Ureter (tissue), 1 donor: ENCODE measurements around the gene GP5. TPM values are rescaled to one million over a fixed set of nuclear protein-coding genes. Genes with fewer than 3 reads are reported as not detected.

Experiments
- DNase-seq: peaks from one replicate; pipeline ENCODE4 v3.0.0-alpha.2; 2020; ENCODE audit warnings: low spot score
- total RNA-seq: library from RNA; stranded (reverse); gene quantifications from one replicate; pipeline ENCODE4 v1.2.4, GENCODE V29; 2023
- donor health status: DM: yes; HTN: yes; CAD: no.

GP5 gene
- total RNA-seq, 1 donor from 2014 or later = 0.21 TPM

DNA sequence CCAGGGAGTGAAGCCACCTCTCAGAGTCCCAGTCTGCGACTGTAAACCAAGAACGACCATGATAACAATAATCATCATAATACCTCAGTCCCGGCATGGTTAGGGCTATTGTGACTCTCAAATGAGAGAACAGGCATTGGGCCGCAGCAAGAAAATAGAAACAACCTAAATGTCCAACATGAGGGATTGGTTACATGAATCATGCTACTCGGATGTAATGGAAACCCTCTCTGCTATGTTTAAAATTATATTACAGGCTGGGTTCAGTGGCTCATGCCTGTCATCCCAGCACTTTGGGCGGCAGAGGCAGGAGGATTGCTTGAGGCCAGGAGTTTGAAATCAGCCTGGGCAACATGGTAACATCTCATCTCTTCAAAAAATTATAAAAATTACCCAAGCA is 50.7 kb downstream of the GP5 start:
- DNase-seq = no peak

DNA sequence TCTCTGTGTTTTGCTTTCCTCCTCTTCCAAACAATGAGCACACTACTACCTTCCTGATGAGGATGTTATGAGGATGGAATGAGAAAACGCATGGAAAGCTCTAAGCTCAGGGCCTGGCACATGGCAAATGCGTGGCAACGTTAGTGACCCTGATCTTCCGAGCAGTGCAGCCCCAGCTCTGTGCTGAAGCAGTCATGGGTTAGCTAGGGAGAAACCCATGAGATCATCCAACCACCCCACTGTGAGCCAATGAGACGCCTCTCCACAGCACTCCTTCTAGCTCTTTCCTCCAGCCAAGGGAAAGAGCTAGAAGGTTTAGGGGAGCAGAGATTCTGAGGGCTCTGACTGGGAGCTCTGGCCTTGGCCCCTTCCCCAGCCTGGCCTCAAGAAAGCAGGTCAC is 52.4 kb downstream of the GP5 start:
- no peak for DNase-seq

DNA sequence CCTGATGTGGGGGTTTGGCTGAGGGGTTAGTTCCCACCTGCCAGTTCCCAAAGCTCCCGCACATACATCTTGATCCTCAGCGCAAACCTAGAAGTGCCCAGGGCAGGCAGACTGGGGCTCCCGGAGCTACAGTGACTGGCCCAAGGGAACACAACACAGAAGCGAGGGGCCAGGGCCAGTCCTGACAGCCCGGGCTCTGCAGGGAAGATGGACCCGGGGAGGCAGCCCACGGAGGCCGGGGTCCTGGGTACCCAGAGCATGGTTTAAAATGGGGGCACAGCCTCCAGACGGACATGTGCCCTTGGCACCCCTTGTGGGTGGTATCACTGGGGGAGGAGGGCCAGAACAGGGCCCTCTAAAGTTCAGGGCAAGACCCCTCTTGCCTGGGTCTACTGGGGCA is 53.0 kb downstream of the GP5 start:
- DNase-seq = no peak

Other genes with a start within 250 kb of the GP5 start
- gene CPN2, start 47.9 kb downstream of the GP5 start, total RNA-seq = not detected
- gene LRRC15, start 29.5 kb downstream of the GP5 start, total RNA-seq = 0.29 TPM
- gene ATP13A3, start 87.7 kb upstream of the GP5 start, total RNA-seq = 68.5 TPM
- 19.9 TPM for gene TMEM44, start 234.2 kb upstream of the GP5 start, total RNA-seq